Measurements from ENCODE around the gene PARP9. TPM values are rescaled to one million over a fixed set of nuclear protein-coding genes. Genes with fewer than 3 reads are reported as not detected.

PARP9 gene
- total and polyA plus RNA-seq, 10 of the 15 experiments (the other 5 are each of a cell fraction or from before 2014, with no cell fraction given) = 34.0 to 122 (median 46.1) TPM

DNA sequence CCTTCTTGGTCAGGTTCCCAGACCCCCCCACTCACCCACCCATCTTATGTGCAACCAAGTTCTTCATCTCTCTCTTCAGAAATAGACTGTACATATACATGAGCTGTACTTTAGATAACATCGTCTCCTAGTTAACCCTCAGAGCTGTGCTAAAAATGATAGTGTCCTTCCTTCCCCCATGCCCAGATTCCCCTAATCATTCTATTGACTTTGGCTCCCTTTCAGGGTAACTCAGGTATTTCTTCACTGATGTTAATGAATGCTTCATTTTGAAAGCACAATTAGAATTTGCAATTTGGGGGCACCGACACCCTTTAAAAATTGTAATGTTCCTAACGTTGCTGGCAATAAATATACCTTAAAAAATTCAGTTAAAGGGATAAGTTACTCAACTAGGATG lies 10.9 kb downstream of the PARP9 start:
- POLR2A ChIA-PET = no interaction called here
- FAIRE-seq (no peak), DNase-seq (ENCODE audit: low read depth, low spot score) (no peak), ATAC-seq (no peak)
- Histone ChIP-seq H3K36me3 (ENCODE audit: control insufficient read depth in 2 of 2, insufficient read depth in 2 of 2, low read length in 1 of 2) (peaks cover 2 to 17% of the 10 kb centered on the region in 2 experiments; a peak in 3 of 4 replicates), H3K4me1 (ENCODE audit: control insufficient read depth, insufficient read depth, low read length) (no peaks in the 10 kb centered on the region), H3K4me2 (ENCODE audit: control insufficient read depth, insufficient read depth) (no peak overlapping the region), H3K27ac (ENCODE audit: control insufficient read depth, insufficient read depth) (no peak overlapping the region), H3K9me3 (replicated peaks; ENCODE audit: control insufficient read depth, insufficient read depth, low read length) (no peaks in the 10 kb centered on the region), H2AFZ (ENCODE audit: control insufficient read depth, low read depth, low read length) (no peak overlapping the region), H3K9ac (ENCODE audit: control insufficient read depth, insufficient read depth, low read length) (no peak overlapping the region), H3K27me3 (replicated peaks in 1 of 2; ENCODE audit: control insufficient read depth in 2 of 2, insufficient read depth in 2 of 2, low read length in 1 of 2) (no peaks in the 10 kb centered on the region), H4K20me1 (ENCODE audit: control insufficient read depth, insufficient read depth) (no peaks in the 10 kb centered on the region), H3K4me3 (no peak overlapping the region), H3K79me2 (ENCODE audit: control insufficient read depth, insufficient read depth, low read length) (no peaks in the 10 kb centered on the region)
- SMC1A ChIA-PET (ENCODE audit: uncharacterized antibody, unreplicated experiment) = interaction anchor here (1.4 to 13.0 kb wide), 4 partner anchors 22 to 126 kb away, joined by 3 to 250 read pairs (median 12); partner anchors contain the start of gene PARP14
- WGBS (ENCODE audit: insufficient coverage, insufficient replicate concordance, low lambda C conversion rate, missing lambda C conversion rate) = 82% methylated on average over 3 of the region's 3 CpGs
- in situ Hi-C loops (cut with MboI) = no loop called here
- RAD21 ChIA-PET (ENCODE audit: unreplicated experiment) = interaction anchor here (0.9 to 1.1 kb wide), 2 partner anchors 92 to 94 kb away, joined by 3 to 6 read pairs; no protein-coding TSS in a partner anchor
- intact Hi-C loops (cut with micrococcal nuclease; ENCODE audit: unreplicated experiment) = loop anchor here (5.0 kb wide), 1 partner anchor 96 kb away; no protein-coding TSS in a partner anchor
- CTCF ChIA-PET = interaction anchor here (1.3 to 6.0 kb wide), 2 partner anchors 125 to 164 kb away, joined by 3 to 33 read pairs; no protein-coding TSS in a partner anchor
- BruUV-seq (replicated peaks) = no TSS peak
- TF ChIP-seq YBX1 (IDR thresholded peaks at IDR 0.05) (no peak), MEF2A (IDR thresholded peaks at IDR 0.05; ENCODE audit: insufficient read depth, low read depth, low read length) (no peak), SPI1 (IDR thresholded peaks at IDR 0.05; ENCODE audit: borderline replicate concordance, insufficient read depth, low read depth, low read length) (no peak), E2F4 (IDR thresholded peaks at IDR 0.05; ENCODE audit: low read depth, low read length) (no peak), NR2C1 (IDR thresholded peaks at IDR 0.05) (no peak), MEF2B (IDR thresholded peaks at IDR 0.05; ENCODE audit: partially characterized antibody, poor library complexity, severe bottlenecking) (no peak), CUX1 (IDR thresholded peaks at IDR 0.05; ENCODE audit: insufficient replicate concordance, low read depth, low read length) (no peak), NR2F1 (conservative IDR thresholded peaks at IDR 0.05) (no peak)
- TF ChIP-seq, protein P1, sequence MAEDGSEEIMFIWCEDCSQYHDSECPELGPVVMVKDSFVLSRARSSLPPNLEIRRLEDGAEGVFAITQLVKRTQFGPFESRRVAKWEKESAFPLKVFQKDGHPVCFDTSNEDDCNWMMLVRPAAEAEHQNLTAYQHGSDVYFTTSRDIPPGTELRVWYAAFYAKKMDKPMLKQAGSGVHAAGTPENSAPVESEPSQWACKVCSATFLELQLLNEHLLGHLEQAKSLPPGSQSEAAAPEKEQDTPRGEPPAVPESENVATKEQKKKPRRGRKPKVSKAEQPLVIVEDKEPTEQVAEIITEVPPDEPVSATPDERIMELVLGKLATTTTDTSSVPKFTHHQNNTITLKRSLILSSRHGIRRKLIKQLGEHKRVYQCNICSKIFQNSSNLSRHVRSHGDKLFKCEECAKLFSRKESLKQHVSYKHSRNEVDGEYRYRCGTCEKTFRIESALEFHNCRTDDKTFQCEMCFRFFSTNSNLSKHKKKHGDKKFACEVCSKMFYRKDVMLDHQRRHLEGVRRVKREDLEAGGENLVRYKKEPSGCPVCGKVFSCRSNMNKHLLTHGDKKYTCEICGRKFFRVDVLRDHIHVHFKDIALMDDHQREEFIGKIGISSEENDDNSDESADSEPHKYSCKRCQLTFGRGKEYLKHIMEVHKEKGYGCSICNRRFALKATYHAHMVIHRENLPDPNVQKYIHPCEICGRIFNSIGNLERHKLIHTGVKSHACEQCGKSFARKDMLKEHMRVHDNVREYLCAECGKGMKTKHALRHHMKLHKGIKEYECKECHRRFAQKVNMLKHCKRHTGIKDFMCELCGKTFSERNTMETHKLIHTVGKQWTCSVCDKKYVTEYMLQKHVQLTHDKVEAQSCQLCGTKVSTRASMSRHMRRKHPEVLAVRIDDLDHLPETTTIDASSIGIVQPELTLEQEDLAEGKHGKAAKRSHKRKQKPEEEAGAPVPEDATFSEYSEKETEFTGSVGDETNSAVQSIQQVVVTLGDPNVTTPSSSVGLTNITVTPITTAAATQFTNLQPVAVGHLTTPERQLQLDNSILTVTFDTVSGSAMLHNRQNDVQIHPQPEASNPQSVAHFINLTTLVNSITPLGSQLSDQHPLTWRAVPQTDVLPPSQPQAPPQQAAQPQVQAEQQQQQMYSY (CRISPR knock-in tag; IDR thresholded peaks at IDR 0.05) = no peak
- TF ChIP-seq, protein P2, sequence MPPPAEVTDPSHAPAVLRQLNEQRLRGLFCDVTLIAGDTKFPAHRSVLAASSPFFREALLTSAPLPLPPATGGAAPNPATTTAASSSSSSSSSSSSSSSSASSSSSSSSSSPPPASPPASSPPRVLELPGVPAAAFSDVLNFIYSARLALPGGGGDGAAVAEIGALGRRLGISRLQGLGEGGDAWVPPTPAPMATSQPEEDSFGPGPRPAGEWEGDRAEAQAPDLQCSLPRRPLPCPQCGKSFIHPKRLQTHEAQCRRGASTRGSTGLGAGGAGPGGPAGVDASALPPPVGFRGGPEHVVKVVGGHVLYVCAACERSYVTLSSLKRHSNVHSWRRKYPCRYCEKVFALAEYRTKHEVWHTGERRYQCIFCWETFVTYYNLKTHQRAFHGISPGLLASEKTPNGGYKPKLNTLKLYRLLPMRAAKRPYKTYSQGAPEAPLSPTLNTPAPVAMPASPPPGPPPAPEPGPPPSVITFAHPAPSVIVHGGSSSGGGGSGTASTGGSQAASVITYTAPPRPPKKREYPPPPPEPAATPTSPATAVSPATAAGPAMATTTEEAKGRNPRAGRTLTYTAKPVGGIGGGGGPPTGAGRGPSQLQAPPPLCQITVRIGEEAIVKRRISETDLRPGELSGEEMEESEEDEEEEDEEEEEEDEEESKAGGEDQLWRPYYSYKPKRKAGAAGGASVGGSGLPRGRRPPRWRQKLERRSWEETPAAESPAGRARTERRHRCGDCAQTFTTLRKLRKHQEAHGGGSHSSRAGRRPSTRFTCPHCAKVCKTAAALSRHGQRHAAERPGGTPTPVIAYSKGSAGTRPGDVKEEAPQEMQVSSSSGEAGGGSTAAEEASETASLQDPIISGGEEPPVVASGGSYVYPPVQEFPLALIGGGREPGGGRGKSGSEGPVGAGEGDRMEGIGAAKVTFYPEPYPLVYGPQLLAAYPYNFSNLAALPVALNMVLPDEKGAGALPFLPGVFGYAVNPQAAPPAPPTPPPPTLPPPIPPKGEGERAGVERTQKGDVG (CRISPR knock-in tag; IDR thresholded peaks at IDR 0.05) = no peak

All from GM12878 (cell line).